GM21528 (cell line): ENCODE data around the gene NKX1-2.
"Not testable (repeated sequence)": the region's sequence is repeated elsewhere in the genome, so short reads cannot be mapped to it uniquely, and the experiment has no call there.

Experiments used
- ATAC-seq: cut with Tn5 transposase; IDR thresholded peaks from one replicate; pipeline ENCODE4 v1.9.1; 2021; ENCODE audit warnings: mild to moderate bottlenecking, moderate library complexity; ENCODE audit not compliant: unreplicated experiment, low FRiP score

Gene NKX1-2

DNA sequence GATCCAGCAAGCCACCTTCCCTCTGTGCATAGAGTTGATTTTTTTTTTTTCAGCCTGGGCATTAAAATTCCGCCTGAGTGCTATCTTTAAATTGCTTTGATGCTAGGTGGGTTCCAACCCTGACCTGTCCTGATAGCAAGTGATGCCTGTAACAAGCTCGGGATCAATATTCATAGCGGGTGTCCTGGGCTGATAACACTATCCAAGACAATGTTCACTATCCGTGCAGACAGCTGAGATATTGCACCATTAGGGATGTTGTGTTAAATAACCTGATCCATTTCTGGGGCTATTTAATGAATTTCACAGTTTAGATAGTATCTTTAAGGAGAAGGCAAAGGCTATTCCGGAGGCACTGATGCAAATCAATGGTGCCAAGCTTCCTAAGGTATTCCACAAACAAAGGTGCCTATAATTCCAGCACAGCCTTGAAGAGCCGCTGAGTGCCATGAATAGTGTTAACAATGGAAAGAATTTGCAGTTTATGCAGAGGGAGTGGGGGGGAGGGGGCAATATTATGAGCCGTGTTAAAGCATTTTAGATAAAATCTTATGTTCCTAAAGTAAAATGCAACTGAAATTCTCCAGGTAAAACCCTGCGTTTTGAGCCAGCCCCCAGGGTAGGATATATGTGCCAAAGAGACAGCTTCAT lies 4.2 kb upstream of the NKX1-2 start:
- no peak for ATAC-seq

DNA sequence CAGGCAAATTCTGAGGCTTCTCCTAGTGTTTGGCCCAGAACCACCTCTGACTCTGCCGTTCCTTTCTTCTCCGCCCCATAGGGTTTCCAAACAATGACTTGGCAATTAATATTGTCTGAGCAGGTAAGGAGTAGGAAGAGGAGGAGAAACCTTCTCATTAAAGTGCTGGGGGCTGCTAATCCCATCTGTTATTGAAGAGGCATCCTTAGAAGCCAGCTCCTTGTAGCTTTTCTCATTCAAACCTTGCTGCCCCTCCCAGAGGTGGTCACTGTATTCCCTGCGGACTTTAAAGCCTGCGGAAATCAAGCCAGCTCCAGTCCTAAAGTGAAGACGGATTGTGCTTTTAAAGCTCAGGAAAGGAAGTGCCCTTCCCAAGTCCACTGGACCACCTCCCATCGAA lies 1.4 kb upstream of the NKX1-2 start:
- no peak for ATAC-seq

DNA sequence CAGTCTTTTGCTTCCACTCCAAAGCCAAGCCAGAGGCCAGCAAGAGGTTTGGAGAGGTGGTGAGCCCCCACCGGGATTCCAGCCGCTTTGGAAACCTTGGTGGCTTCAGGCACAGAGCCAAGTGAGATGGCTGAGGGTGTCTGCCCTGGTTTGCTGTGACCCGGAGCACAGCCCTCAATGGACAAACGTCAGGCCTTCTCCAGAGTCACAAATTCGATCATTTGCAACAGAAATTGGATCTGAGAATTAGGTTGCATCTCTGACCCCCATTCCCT lies 885 bp upstream of the NKX1-2 start:
- ATAC-seq, result no peak

DNA sequence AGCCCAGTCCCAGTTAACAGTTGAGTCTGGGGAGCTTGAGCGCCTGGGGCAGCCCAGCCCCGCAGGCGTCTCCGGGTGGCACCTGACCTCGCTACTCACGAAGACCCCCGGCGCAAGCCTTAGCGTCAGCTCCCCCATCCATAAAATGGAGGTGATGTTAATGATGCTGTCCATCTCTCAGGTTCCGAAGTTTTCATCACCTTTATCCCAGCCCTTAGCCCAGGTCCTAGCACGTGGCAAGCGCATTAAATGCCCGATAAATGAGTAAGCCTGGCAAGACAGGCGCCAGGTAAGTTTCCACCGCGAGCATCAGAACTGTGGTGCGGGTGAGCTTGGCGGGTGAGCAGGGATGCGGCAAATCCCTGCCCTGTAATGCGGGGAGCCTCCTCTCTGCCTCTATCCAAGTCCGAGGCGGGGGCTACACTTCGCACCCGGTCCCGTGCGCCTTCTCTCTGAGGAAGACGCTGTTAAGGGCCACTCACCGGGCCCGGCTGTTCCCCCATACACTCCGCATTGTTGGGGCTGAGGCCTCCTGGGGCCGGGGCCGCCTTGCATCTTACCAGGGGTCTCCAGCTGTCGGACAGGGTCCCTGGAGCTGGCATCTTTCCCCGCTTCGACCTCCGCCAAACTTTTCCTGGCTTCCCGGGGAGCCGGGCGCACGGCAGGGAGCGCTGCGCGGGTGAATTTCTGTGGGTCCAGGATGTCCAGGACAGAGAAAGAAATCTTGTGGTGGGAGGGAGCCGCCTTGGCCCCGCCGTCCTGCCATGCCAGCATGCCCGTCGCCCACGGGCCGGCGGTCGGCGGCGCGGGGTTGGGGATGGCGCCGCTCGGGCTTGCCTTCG lies 444 bp downstream of the NKX1-2 start:
- no peak for ATAC-seq

DNA sequence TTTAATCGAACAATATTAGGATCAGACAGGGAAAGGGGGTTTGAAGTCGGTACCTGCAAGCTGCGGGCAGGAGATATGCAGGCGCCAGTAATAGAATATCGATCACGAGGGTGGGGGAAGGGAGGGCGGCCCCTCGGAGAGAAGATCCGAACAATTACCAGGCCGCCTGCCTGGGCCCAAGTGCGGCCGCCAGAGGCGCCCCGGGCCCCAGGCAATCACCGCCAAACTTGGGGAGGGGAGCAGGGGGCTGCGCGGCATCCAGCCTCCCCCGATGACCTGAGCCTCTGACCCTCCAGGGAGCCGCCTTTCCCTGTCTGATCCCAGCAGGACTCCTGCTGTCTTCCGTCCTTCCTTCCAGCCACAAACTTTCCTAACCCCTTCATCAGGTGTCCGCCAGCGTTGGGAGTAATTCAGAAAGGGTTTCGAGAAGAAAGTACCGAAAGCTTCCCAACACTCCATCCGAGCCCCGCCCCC lies 1.1 kb downstream of the NKX1-2 start:
- no peak for ATAC-seq

DNA sequence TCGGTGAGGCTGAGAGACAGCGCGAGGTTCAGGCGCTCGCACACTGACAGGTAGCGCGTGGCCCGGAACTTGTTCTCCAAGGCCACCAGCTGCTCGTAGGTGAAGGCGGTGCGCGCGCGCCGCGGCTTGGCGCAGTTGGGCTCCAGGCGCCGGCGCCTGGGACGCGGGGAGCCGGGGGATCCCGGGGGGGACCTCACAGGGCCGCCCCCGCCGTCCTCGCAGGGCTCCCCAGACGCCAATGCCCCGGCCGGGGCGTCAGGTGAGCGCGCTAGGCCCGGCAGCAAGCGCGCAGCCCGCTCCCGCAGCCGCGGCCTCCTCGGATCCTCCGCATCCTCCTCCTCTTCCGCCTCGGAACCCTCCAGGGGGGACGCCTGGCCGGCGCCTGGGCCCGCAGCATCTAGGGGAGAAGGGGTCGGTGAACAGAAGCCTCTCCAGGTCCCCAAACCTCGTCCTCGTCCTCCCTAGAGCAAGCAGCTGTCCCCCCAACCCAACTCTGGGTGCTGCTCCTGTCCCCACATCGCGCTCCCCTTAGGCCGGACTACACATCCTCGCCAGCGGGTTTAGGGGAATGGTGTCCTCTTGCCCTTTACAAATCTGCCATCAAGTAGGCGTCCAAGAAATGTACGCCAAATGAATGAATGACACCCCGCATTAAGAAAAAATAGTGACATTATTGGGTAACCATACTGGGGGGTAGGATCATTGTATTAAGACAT lies 1.9 kb downstream of the NKX1-2 start:
- no peak for ATAC-seq

DNA sequence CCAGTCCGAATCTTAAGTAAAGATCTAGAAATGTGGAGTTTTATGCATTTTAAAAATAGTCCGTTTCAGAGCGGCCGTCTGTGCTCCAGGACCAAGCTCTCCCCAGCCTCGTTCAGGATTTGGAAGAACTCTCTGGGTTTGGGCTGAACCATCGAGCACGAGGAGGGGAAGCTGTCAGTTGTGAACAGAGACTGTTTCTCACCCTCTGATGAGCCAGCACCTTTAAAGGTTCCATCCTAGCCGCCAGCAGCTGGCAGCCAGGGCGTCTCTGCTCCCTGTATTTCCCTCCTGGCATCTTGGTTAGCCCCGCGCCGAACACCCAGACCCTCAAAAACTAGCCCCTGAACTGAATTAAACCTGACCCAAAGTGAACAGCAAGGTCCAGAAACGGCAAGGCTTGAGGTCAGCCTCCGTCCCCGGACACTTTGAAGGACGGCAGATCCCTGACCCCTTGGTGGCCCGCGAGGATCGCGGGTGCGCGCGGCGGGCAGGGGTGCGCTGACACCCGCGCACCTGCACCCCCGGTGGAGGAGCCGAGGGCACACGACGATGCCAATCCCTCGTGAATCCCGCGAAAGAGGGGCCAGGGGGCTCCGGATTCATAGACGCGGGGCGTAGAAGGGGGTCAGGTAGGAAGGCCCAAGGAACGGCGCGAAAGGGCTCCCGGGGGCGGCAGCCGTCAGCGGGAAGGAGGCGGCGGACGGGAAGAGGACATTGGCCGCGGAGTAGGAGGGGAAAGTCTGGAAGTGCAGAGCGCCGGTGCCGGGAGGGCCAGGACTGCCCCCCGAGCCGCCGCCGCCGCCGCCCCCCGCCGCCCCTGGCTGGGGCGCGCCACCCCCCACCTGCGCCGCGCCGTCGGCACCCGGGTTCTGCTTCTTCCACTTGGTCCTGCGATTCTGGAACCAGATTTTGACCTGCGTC lies 2.7 kb downstream of the NKX1-2 start:
- no peak for ATAC-seq

DNA sequence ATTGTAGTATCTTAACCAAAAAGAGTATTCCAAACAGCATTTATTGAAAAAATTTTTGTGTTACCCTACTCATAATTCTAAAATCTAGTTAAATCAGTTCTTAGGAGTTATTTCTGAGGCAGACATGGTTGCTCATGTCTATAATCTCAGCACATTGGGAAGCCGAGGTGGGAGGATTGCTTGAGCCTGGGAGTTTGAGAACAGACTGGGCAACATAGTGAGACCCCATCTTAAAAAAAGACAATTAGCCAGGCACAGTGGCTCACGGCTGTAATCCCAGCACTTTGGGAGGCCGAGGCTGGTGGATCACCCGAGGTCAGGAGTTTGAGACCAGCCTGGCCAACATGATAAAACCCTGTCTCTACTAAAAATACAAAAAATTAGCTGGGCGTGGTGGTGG lies 8.1 kb downstream of the NKX1-2 start:
- not testable (repeated sequence) for ATAC-seq

DNA sequence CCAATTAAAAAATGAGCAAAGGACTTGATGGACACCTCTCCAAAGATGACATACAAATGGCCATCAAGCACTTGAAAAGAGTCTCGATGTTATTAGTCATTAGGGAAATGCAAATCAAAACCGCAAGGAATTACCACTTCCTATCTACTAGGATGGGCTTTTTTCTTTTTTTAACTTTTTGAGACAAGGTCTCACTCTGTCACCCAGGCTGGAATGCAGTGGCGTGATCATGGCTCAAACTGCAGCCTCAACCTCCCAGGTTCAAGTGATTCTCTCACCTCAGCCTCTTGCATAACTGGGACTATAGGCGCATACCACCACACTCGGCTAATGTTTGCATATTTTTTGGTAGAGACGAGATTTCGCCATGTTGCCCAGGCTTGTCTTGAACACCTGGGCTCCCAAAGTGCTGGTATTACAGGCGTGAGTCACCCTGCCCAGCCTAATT lies 13.6 kb downstream of the NKX1-2 start:
- peak; percentile 80 for ATAC-seq

DNA sequence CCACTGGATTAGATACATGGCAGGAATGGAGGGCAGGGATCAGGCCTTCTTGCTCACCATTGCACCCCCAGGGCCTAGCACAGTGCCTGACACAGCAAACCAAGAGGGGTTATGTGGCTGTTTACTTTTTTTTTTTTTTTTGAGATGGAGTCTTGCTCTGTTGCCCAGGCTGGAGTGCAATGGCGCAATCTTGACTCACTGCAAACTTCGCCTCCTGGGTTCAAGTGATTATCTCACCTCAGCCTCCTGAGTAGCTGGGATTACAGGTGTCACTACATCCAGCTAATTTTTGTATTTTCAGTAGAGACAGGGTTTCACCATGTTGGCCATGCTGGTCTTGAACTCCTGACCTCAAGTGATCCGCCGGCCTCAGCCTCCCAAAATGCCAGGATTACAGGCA lies 14.2 kb downstream of the NKX1-2 start:
- not testable (repeated sequence) for ATAC-seq

DNA sequence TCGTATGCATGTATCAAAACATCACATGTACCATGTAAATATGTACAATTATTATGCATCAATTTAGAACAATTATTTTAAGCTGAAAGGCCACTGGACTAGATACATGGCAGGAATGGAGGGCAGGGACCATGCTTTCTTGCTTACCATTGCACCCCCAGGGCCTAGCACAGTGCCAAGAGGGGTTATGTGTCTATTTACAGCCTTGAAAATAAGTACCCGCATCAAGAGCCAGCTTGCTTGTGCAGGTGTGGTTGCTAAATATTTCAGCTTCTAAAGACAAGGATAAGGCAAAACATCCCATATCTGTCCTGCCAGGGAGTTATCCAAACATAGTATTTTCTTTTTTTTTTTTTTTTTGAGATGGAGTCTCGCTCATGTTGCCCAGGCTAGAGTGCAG lies 16.4 kb downstream of the NKX1-2 start:
- no peak for ATAC-seq

DNA sequence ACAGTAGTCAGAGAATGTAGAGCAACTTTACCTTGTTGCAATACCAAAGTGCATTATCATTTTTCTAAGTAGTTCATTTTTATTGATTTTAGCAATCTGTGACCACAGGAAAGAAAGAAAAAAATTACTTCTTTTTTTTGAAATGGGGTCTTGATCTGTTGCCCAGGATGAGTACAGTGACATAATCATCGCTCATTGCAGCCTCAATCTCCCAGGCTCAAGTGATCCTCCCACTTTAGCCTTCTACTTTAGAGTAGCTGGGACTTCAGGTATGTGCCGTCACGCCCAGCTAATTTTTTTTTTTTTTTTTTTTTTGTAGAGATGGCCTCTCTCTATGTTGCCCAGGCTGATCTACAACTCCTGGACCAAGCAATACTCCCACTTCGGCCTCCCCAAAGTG lies 19.8 kb downstream of the NKX1-2 start:
- ATAC-seq, result no peak

DNA sequence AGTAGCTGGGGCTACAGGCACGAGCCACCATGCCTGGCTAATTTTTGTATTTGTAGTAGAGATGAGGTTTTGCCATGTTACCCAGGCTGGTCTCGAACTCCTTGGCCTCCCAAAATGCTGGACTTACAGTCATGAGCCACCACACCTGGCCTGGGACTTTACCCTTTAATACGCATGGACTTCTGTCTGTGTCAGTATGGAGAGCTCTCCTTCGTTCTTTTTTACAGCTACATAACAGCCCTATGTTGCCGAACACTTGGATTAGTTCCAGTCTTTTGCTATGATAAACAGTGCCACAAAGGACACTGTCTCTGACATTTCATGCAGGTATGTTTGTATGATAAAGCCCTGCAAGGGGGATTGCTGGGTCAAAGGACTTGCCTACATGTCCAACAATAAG lies 20.3 kb downstream of the NKX1-2 start:
- no peak for ATAC-seq

DNA sequence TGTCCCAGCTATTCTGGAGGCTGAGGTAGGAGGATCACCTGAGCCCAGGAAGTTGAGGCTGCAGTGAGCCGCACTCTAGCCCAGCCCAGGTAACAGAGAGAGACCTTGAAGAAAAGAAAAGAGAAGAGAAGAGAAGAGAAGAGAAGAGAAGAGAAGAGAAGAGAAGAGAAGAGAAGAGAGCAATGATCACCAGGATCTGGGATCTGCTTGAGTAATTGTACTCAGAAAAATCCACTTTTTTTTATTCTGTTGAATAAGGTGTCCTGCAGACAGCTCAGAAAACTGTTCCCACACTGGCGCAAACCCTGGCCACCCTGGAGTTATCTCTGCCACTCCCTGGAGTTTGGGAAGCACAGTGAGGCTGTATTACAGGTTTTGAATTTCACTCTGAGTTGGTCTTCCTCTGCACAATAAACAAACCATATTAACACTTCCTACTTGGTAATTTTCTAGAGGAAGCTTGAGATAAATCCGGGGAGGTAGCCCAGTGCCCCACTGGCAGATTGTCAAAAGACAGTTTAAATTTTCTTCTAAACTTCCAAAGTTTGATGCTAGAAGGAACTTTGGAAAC lies 21.5 kb downstream of the NKX1-2 start:
- ATAC-seq, result no peak

DNA sequence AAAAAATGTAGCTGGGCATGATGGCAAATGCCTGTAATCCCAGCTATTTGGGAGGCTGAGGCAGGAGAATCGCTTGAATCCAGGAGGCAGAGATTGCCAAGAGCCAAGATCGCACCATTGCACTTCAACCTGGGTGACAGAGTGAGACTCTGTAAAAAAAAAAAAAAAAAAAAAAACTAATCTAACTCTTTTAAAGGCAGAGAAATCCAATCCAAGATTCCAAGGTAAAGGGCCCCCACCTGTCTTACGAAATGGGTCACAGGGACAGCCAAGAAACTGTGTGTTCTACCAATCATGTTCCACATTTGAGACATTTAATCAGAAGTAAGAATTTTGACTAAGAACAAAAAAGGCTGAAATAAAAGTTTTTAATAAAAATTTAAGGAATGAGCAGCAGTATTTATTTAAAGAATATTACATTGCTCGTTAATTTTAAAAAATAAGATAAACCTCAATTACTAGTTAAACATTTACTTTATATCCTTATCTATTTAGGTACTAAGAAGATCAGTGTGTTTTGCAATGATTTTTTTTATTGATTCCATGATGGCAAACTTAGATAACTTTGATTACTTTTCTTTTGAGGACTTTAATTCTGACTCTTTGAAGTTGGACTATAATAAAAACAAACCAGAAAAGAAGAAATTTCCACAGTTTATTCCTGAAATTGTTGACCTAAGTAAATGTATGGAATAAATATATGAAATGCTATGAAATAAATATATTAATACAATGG lies 24.4 kb downstream of the NKX1-2 start:
- ATAC-seq, result no peak

DNA sequence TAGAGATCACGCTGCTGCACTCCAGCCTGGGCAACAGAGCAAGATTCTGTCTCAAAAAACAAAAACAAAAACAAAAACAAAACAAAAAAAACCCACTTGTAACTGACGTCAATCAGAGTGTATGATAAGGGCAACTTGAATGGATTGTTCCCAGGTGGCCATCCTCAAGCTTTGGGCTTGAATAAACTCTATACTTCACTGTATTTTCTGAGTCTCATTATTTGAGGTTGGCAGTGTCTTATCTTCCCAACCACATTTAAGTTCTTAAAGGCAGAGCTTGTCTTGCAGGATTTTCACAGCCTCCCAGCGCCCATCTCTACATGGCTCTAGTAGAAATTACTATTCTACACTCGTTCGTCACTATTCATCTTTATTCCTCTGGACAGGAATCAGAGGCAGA lies 26.0 kb downstream of the NKX1-2 start:
- ATAC-seq, result no peak

DNA sequence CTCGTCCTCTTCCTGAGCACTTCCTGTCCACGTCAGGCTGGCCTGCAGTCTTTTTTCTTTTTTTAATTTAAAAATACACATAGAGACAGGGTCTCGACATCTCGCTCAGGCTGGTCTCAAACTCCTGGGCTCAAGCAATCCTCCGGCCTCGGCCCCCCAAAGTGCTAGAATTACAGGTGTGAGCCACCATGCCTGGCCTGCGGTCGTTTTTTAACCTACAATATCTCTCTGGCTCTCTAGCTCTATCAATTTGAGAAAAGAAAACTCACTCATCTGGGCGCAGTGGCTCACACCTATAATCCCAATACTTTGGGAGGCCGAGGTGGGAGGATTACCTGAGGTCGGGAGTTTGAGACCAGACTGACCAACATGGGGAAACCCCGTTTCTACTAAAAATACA lies 27.1 kb downstream of the NKX1-2 start:
- no peak for ATAC-seq

DNA sequence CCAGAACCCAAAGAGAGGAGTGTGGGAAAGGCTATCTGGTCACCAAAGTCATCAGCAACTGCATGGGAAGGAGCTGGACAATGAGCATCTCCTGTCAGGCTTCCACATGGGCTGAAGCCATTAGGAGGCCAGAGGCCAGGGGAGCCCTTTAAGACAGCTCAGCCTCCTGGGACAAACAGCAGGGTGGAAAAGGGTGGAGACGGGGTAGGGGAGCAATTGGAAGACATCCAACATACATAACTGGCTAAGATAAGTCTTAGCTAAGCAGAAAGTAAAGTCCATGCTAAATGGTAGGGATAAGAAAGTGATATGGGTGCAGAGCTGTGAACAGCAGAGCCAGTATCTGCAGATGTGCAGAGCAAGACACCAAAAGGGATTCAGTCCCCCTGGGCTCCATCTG lies 29.6 kb downstream of the NKX1-2 start:
- no peak for ATAC-seq

DNA sequence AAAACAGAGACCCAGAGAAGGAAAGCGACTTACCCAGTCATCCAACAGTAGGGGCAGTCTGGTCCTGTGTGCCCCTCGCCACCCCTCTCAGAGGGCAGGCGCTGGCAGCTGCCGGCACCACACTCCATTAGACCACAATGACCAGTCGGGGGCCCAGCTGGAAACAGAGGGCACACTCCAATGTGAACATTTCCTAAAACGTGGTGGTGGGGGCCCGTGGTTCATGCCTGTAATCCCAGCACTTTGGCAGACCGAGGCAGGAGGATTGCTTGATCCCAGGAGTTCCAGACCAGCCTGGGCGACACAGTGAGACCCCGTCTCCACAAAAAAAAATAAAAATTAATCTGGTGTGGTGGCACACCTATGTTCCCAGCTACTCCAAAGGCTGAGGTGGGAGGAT lies 30.2 kb downstream of the NKX1-2 start:
- ATAC-seq, result no peak
